Measurements from ENCODE around the gene UBN1.

UBN1 gene

GRCh38 chr16:4880006-4880580, 32.8 kb downstream of the UBN1 start:
- no peak overlapping the region for H3K9ac ChIP-seq (ENCODE audit: low read depth, low read length)
- no peak overlapping the region for H3K4me3 ChIP-seq (ENCODE audit: low read depth in 1 of 2, low read length in 2 of 2)
- H2AFZ ChIP-seq (ENCODE audit: low read depth, low read length): no peak overlapping the region
- peaks cover 28% of the 10 kb centered on the region for H4K20me1 ChIP-seq (ENCODE audit: insufficient read depth, low read length)
- peaks cover 92% of the 10 kb centered on the region for H3K36me3 ChIP-seq (ENCODE audit: insufficient read depth, low read length)
- TF ChIP-seq EZH2 (IDR thresholded peaks at IDR 0.05; ENCODE audit: borderline replicate concordance, low read depth, low read length, severe bottlenecking): no peak
- no peak for TF ChIP-seq CTCF (IDR thresholded peaks at IDR 0.05; ENCODE audit: borderline replicate concordance, extremely low read depth, low read length, poor library complexity, severe bottlenecking)
- H3K27ac ChIP-seq (ENCODE audit: low read length): no peak overlapping the region
- no peaks in the 10 kb centered on the region for H3K4me1 ChIP-seq (ENCODE audit: insufficient read depth, low read length)
- H3K4me2 ChIP-seq (ENCODE audit: insufficient read depth, low read length): no peak overlapping the region
- DNase-seq: no peak
- no peaks in the 10 kb centered on the region for H3K79me2 ChIP-seq (ENCODE audit: insufficient read depth, low read length)
- no peak for ATAC-seq (ENCODE audit: insufficient read depth, low read depth)
- H3K9me3 ChIP-seq (ENCODE audit: insufficient read depth, low read length, severe bottlenecking): no peaks in the 10 kb centered on the region
- no peaks in the 10 kb centered on the region for H3K27me3 ChIP-seq (ENCODE audit: insufficient read depth, low read length, poor library complexity)

GRCh38 chr16:4882000-4882632, 34.8 kb downstream of the UBN1 start:
- H3K27ac ChIP-seq (ENCODE audit: low read length): no peak overlapping the region
- peaks cover 91% of the 10 kb centered on the region for H3K36me3 ChIP-seq (ENCODE audit: insufficient read depth, low read length)
- H3K4me2 ChIP-seq (ENCODE audit: insufficient read depth, low read length): no peak overlapping the region

GRCh38 chr16:4882633-4883285, 35.5 kb downstream of the UBN1 start:
- H3K4me3 ChIP-seq (ENCODE audit: low read depth in 1 of 2, low read length in 2 of 2): no peak overlapping the region
- peaks cover 85% of the 10 kb centered on the region for H3K36me3 ChIP-seq (ENCODE audit: insufficient read depth, low read length)
- H3K27me3 ChIP-seq (ENCODE audit: insufficient read depth, low read length, poor library complexity): no peaks in the 10 kb centered on the region
- no peaks in the 10 kb centered on the region for H3K9me3 ChIP-seq (ENCODE audit: insufficient read depth, low read length, severe bottlenecking)
- DNase-seq: no peak
- H3K9ac ChIP-seq (ENCODE audit: low read depth, low read length): no peak overlapping the region
- H3K4me2 ChIP-seq (ENCODE audit: insufficient read depth, low read length): no peak overlapping the region
- no peak for ATAC-seq (ENCODE audit: insufficient read depth, low read depth)
- H3K4me1 ChIP-seq (ENCODE audit: insufficient read depth, low read length): no peaks in the 10 kb centered on the region
- peaks cover 18% of the 10 kb centered on the region for H4K20me1 ChIP-seq (ENCODE audit: insufficient read depth, low read length)
- no peaks in the 10 kb centered on the region for H3K79me2 ChIP-seq (ENCODE audit: insufficient read depth, low read length)
- H2AFZ ChIP-seq (ENCODE audit: low read depth, low read length): no peak overlapping the region
- no peak for TF ChIP-seq EZH2 (IDR thresholded peaks at IDR 0.05; ENCODE audit: borderline replicate concordance, low read depth, low read length, severe bottlenecking)
- TF ChIP-seq CTCF (IDR thresholded peaks at IDR 0.05; ENCODE audit: borderline replicate concordance, extremely low read depth, low read length, poor library complexity, severe bottlenecking): no peak
- H3K27ac ChIP-seq (ENCODE audit: low read length): no peak overlapping the region

More at GRCh38 chr16:4882000-4882632, 34.8 kb downstream of the UBN1 start:
- no peak for TF ChIP-seq CTCF (IDR thresholded peaks at IDR 0.05; ENCODE audit: borderline replicate concordance, extremely low read depth, low read length, poor library complexity, severe bottlenecking)
- no peak for TF ChIP-seq EZH2 (IDR thresholded peaks at IDR 0.05; ENCODE audit: borderline replicate concordance, low read depth, low read length, severe bottlenecking)
- Histone ChIP-seq H2AFZ (ENCODE audit: low read depth, low read length) (no peak overlapping the region), H3K4me1 (ENCODE audit: insufficient read depth, low read length) (no peaks in the 10 kb centered on the region), H3K4me3 (ENCODE audit: low read depth in 1 of 2, low read length in 2 of 2) (no peak overlapping the region), H3K27me3 (ENCODE audit: insufficient read depth, low read length, poor library complexity) (no peaks in the 10 kb centered on the region), H3K9me3 (ENCODE audit: insufficient read depth, low read length, severe bottlenecking) (no peaks in the 10 kb centered on the region), H3K79me2 (ENCODE audit: insufficient read depth, low read length) (no peaks in the 10 kb centered on the region), H3K9ac (ENCODE audit: low read depth, low read length) (no peak overlapping the region), H4K20me1 (ENCODE audit: insufficient read depth, low read length) (peaks cover 22% of the 10 kb centered on the region)
- DNase-seq (no peak), ATAC-seq (ENCODE audit: insufficient read depth, low read depth) (no peak)

All from DND-41 (cell line).